ENCODE measurements around the gene PGS1. TPM values are rescaled to one million over a fixed set of nuclear protein-coding genes. Genes with fewer than 3 reads are reported as not detected.
"Not testable (repeated sequence)": the region's sequence is repeated elsewhere in the genome, so short reads cannot be mapped to it uniquely, and the experiment has no call there.

The PGS1 gene
- total RNA-seq, 2 donors from 2014 or later, result 21.2 to 21.8 TPM

- no peak overlapping the region for H3K27ac ChIP-seq
- TF ChIP-seq CTCF (IDR thresholded peaks at IDR 0.05), result no peak
- no peaks in the 10 kb centered on the region for H3K27me3 ChIP-seq
- no peak for DNase-seq (ENCODE audit: low spot score)
- no peaks in the 10 kb centered on the region for H3K4me1 ChIP-seq
- no peaks in the 10 kb centered on the region for H3K36me3 ChIP-seq
- H3K9me3 ChIP-seq, result no peaks in the 10 kb centered on the region
- no peak overlapping the region for H3K4me3 ChIP-seq
These were observed 82.7 kb downstream of the PGS1 start for GRCh38 chr17:78460951-78461798.

DNA sequence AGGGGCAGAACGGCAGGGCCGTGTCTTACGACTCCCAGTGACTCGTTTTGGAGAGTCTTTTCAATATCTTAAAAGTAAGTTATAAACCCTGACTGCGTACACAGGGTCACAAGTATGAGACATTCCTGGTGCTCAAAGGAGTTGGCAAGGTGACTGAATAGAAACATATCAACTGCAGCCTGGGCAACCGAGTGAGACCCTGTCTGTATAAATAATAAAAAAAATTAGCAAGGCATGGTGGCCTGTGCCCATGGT lies 83.3 kb downstream of the PGS1 start:
- H3K36me3 ChIP-seq, result no peaks in the 10 kb centered on the region
- no peak for TF ChIP-seq CTCF (IDR thresholded peaks at IDR 0.05)
- no peak for DNase-seq (ENCODE audit: low spot score)
- H3K27ac ChIP-seq, result no peak overlapping the region
- no peak overlapping the region for H3K4me3 ChIP-seq
- no peaks in the 10 kb centered on the region for H3K27me3 ChIP-seq
- H3K9me3 ChIP-seq, result no peaks in the 10 kb centered on the region
- H3K4me1 ChIP-seq, result no peaks in the 10 kb centered on the region

DNA sequence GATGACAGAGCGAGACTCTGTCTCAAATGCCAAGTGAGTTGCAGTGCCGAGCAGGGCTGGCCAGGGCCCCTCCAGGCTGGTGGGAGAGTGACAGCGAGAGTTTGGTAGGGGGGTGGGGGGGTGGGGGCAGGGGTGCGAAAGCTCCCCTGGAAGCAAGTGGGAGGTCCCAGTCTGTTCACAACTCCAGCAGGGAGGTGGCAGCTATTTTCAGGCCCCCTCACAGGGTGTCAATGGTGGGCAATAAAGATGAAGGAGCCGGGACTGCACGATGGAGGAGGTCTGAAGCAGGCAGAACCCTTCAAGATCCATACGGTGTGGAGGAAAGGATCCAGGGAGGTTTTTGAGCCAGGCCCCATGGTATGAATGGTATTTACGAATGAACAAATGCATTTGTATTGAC lies 83.7 kb downstream of the PGS1 start:
- no peak overlapping the region for H3K4me3 ChIP-seq
- DNase-seq (ENCODE audit: low spot score), result no peak
- no peaks in the 10 kb centered on the region for H3K27me3 ChIP-seq
- no peak overlapping the region for H3K27ac ChIP-seq
- no peaks in the 10 kb centered on the region for H3K4me1 ChIP-seq
- H3K9me3 ChIP-seq, result no peaks in the 10 kb centered on the region
- TF ChIP-seq CTCF (IDR thresholded peaks at IDR 0.05), result no peak
- H3K36me3 ChIP-seq, result no peaks in the 10 kb centered on the region

- DNase-seq (ENCODE audit: low spot score); H3K9me3 ChIP-seq; H3K27me3 ChIP-seq; H3K36me3 ChIP-seq; H3K4me3 ChIP-seq; H3K27ac ChIP-seq; H3K4me1 ChIP-seq: not testable (repeated sequence)
These were observed 87.8 kb downstream of the PGS1 start for GRCh38 chr17:78466109-78466785.

DNA sequence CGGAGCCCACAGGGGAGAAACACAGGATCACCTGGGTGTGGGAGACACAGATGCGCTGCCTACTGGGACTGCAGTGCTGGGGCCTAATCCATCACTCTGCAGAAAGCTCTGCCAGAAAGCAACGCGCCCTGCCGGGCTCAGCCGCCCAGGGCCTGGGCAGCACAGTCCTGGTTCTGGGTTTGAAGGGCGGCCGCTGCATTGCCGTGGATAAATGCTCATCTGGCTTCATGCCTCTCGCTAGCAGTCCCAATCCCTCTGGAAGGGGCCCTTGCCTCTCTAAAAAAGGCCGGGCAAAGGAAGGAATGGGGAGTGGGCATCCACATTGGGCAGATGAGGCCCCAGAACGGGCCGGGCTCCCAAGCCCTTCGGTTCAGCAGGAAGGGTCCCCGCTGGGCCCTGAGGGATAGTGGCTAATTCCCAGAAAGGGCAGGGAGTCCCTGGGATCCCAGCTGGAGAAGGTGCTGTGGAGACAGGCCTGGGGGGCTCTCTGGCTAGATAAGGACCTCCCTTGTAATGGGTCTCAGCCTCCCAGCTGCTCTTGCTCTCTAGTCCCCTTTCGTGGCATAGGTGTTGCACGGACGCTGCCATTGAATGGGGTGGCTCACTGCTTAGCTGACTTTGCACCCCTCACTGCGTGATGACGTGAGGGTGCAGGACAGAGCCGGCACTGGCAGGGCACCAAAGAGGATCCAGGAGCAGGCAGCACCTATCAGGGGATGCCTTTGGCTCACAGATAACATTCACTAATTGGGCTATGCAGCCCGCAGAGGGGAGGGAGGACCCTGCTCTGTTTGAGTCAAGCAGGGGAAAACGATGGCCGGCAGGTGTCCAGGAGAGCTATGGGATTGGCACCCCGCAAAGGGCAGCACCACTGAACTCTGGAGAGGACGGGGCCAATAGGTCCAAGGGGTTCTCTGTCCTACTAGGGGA lies 88.6 kb downstream of the PGS1 start:
- Histone ChIP-seq H3K9me3 (no peaks in the 10 kb centered on the region), H3K4me3 (no peak overlapping the region), H3K27me3 (no peaks in the 10 kb centered on the region), H3K4me1 (no peaks in the 10 kb centered on the region), H3K27ac (no peak overlapping the region), H3K36me3 (no peaks in the 10 kb centered on the region)
- DNase-seq (ENCODE audit: low spot score), result no peak
- TF ChIP-seq CTCF (IDR thresholded peaks at IDR 0.05), result no peak

DNA sequence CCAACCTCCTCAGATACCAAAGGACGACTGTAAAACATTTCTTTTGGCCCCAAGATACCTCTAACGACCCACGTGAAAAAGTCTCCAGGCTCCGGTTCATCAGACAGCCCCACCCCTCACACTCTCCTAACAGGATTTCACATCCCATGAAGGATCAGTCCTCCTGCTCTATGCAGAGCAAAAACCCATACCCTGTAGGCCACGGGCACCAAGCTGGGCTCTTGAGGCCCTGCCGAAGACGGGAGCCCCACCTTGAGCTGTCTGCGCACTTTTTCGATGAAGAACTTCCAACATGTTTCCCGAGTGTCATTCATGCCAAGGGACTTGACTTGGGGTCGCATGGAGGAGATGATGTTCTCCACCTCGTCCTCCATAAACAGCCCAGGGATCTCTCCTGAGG lies 89.9 kb downstream of the PGS1 start:
- no peak for TF ChIP-seq CTCF (IDR thresholded peaks at IDR 0.05)
- Histone ChIP-seq H3K27ac (no peak overlapping the region), H3K4me3 (no peak overlapping the region), H3K9me3 (no peaks in the 10 kb centered on the region), H3K27me3 (no peaks in the 10 kb centered on the region), H3K36me3 (no peaks in the 10 kb centered on the region), H3K4me1 (no peaks in the 10 kb centered on the region)
- no peak for DNase-seq (ENCODE audit: low spot score)
